Loucy (cell line): ENCODE measurements around the gene MAPK8.

Experiments used
- H2AFZ ChIP-seq: fragments of 200-600 bp; sonication (generic); 2 replicates; pipeline ENCODE4 v1.6.0; 2016; ENCODE audit warnings: antibody characterized with exemption, mild to moderate bottlenecking, low read length, moderate library complexity
- H3F3A ChIP-seq: fragments of 200-600 bp; 2 replicates; pipeline ENCODE4 v1.6.0; 2016; ENCODE audit warnings: antibody characterized with exemption, low read depth, mild to moderate bottlenecking
- H3K27me3 ChIP-seq: fragments of 200-600 bp; sonication (generic); 2 replicates; pipeline ENCODE4 v1.6.1; 2014; ENCODE audit warnings: low read length, mild to moderate bottlenecking; ENCODE audit not compliant: insufficient read depth, poor library complexity, severe bottlenecking
- H3K36me3 ChIP-seq: fragments of 200-600 bp; sonication (generic); 2 replicates; pipeline ENCODE4 v1.6.1; 2016; ENCODE audit warnings: low read length; ENCODE audit not compliant: insufficient read depth
- H3K4me1 ChIP-seq: fragments of 200-600 bp; sonication (generic); 2 replicates; pipeline ENCODE4 v1.5.1; 2014; ENCODE audit warnings: low read length, mild to moderate bottlenecking; ENCODE audit not compliant: insufficient read depth, poor library complexity, severe bottlenecking
- H3K4me2 ChIP-seq: fragments of 200-600 bp; sonication (generic); 2 replicates; pipeline ENCODE4 v1.6.0; 2014; ENCODE audit warnings: antibody characterized with exemption, low read length, low read depth, mild to moderate bottlenecking; ENCODE audit not compliant: poor library complexity, severe bottlenecking
- H3K4me3 ChIP-seq: fragments of 200-600 bp; sonication (generic); 2 replicates; pipeline ENCODE4 v1.5.1; 2014; ENCODE audit warnings: low read length, mild to moderate bottlenecking, mixed read lengths; ENCODE audit not compliant: poor library complexity, severe bottlenecking
- H3K79me2 ChIP-seq: fragments of 200-600 bp; sonication (generic); 2 replicates; pipeline ENCODE4 v1.6.1; 2014; ENCODE audit warnings: low read length; ENCODE audit not compliant: insufficient read depth
- H3K9ac ChIP-seq: fragments of 200-600 bp; sonication (generic); 2 replicates; pipeline ENCODE4 v1.6.0; 2014; ENCODE audit warnings: mild to moderate bottlenecking, low read depth, low read length, moderate library complexity; ENCODE audit not compliant: poor library complexity, severe bottlenecking
- H3K9me2 ChIP-seq: fragments of 200-600 bp; sonication (generic); replicated peaks from 2 replicates; pipeline ENCODE4 v1.6.1; 2016; ENCODE audit warnings: low read depth, low read length, mixed read lengths
- H3K9me3 ChIP-seq: fragments of 200-600 bp; sonication (generic); 2 replicates; pipeline ENCODE4 v1.6.1; 2014; ENCODE audit warnings: mild to moderate bottlenecking, antibody characterized with exemption, low read length, low read depth; ENCODE audit not compliant: insufficient read depth
- H4K20me1 ChIP-seq: fragments of 200-600 bp; sonication (generic); 2 replicates; pipeline ENCODE4 v1.6.0; 2014; ENCODE audit warnings: antibody characterized with exemption, low read length, mild to moderate bottlenecking; ENCODE audit not compliant: insufficient read depth, poor library complexity, severe bottlenecking
- EZH2phosphoT487 ChIP-seq: fragments of 200-600 bp; IDR thresholded peaks from 2 replicates; pipeline ENCODE4 v1.6.1; 2018; ENCODE audit warnings: antibody characterized with exemption, mild to moderate bottlenecking, moderate library complexity, borderline replicate concordance
- TF ChIP-seq, protein P1 (sequence below): fragments of 200-600 bp; sonication (generic); conservative IDR thresholded peaks from 2 replicates; pipeline ENCODE4 v1.5.1; 2014; ENCODE audit warnings: mild to moderate bottlenecking, antibody characterized with exemption, low read length

MAPK8 gene

DNA sequence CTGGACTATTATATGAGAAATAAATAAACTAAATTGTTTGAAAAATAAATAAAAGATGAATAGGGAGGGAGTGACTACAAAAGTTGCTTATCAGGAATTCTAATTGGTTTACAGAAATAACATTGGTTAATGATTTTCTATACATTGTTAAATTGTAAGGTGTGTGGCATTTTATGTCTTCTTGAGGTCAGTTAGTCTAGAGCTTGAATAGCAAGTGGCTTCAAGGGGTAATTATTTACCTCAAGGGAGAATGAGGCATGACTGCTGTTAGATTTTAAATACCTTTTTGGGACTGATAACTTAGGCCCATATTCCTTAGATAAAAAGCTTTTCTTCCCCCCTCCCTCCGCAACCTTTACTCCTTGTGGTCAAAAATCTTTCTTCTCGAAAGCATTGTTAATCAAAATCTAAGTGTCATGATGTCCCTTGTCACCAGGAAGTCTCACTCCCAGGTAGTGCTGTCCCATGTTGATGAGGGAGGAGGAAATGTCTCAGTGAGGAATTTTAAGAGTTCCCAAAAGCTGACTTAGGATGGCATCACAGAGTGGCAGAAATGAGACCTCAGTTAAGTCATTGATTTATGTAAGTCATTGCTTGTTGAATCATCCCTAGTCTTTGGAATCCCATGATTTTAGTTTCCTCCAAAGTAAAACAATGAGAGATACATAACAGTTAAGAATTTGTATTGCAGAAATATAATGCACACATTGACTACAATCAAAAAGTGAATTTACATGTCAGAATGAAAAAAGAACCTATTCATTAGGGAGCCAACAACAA, 71.5 kb downstream of the MAPK8 start:
- Histone ChIP-seq H3F3A (no peaks in the 10 kb centered on the region), H3K9ac (no peak overlapping the region), H2AFZ (no peak overlapping the region), H3K27me3 (no peaks in the 10 kb centered on the region), H3K36me3 (no peaks in the 10 kb centered on the region), H3K79me2 (peaks cover 11% of the 10 kb centered on the region; the same call in 1 of the 2 replicates), H4K20me1 (peaks cover 3% of the 10 kb centered on the region), H3K4me2 (no peak overlapping the region), H3K4me3 (no peak overlapping the region), H3K9me2 (no peaks in the 10 kb centered on the region), H3K9me3 (no peaks in the 10 kb centered on the region), H3K4me1 (no peaks in the 10 kb centered on the region)
- TF ChIP-seq, protein P1, sequence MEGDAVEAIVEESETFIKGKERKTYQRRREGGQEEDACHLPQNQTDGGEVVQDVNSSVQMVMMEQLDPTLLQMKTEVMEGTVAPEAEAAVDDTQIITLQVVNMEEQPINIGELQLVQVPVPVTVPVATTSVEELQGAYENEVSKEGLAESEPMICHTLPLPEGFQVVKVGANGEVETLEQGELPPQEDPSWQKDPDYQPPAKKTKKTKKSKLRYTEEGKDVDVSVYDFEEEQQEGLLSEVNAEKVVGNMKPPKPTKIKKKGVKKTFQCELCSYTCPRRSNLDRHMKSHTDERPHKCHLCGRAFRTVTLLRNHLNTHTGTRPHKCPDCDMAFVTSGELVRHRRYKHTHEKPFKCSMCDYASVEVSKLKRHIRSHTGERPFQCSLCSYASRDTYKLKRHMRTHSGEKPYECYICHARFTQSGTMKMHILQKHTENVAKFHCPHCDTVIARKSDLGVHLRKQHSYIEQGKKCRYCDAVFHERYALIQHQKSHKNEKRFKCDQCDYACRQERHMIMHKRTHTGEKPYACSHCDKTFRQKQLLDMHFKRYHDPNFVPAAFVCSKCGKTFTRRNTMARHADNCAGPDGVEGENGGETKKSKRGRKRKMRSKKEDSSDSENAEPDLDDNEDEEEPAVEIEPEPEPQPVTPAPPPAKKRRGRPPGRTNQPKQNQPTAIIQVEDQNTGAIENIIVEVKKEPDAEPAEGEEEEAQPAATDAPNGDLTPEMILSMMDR = no peak
- no peak for TF ChIP-seq EZH2phosphoT487

DNA sequence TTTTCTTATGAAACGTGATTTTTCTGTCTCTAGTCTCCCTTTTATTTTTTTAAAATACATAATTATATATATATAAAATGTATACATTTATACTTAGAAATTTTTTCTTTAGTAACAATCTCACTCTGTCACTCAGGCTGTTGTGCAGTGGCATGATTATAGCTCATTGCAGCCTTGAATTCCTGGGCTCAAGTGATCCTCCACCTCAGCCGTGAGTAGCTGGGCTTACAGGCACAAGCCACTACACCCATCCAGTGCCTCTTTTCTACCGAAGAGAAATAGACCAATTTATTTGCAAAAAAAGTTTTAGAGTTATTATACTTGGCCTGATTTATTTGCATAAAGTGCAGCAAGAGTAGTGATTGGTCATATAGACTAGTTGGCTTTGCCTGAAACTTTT, 72.2 kb downstream of the MAPK8 start:
- Histone ChIP-seq H3K4me3 (no peak overlapping the region), H3K27me3 (no peaks in the 10 kb centered on the region), H3K79me2 (peaks cover 11% of the 10 kb centered on the region; the same call in 1 of the 2 replicates), H3K4me2 (no peak overlapping the region), H3F3A (no peaks in the 10 kb centered on the region), H3K9me2 (no peaks in the 10 kb centered on the region), H3K36me3 (no peaks in the 10 kb centered on the region), H2AFZ (no peak overlapping the region), H3K4me1 (no peaks in the 10 kb centered on the region), H3K9me3 (no peaks in the 10 kb centered on the region), H3K9ac (no peak overlapping the region), H4K20me1 (peaks cover 7% of the 10 kb centered on the region)
- TF ChIP-seq EZH2phosphoT487 = no peak
- TF ChIP-seq, protein P1 = no peak

DNA sequence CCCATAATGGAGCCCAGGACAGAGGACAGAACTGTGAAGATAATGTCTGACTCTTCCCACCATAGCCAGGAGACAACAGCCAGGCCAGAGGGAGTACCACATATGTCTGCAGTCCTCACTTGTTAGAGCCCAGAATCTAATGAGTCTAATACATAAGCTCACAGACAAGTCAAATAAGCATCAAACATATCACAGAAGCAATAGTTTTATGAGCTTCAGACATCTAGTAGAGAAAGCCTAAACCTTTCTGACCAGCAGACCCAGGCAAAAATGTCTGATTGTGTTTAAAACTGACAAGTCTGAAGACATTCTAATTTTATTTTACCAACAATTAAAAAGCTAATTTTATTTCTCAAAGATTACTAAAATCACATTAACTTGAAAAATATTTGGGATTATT, 75.5 kb downstream of the MAPK8 start:
- Histone ChIP-seq H3K4me1 (no peaks in the 10 kb centered on the region), H3K9me3 (no peaks in the 10 kb centered on the region), H2AFZ (no peak overlapping the region), H3K27me3 (no peaks in the 10 kb centered on the region), H4K20me1 (peaks cover 7% of the 10 kb centered on the region), H3K79me2 (peaks cover 27% of the 10 kb centered on the region; the same call in 1 of the 2 replicates), H3K9me2 (no peaks in the 10 kb centered on the region), H3K9ac (no peak overlapping the region), H3K4me2 (no peak overlapping the region), H3K36me3 (no peaks in the 10 kb centered on the region), H3F3A (no peaks in the 10 kb centered on the region), H3K4me3 (no peak overlapping the region)
- no peak for TF ChIP-seq EZH2phosphoT487
- TF ChIP-seq, protein P1 = no peak
